ENCODE measurements around the gene METTL4. TPM values are rescaled to one million over a fixed set of nuclear protein-coding genes. Genes with fewer than 3 reads are reported as not detected.

The METTL4 gene, protein sequence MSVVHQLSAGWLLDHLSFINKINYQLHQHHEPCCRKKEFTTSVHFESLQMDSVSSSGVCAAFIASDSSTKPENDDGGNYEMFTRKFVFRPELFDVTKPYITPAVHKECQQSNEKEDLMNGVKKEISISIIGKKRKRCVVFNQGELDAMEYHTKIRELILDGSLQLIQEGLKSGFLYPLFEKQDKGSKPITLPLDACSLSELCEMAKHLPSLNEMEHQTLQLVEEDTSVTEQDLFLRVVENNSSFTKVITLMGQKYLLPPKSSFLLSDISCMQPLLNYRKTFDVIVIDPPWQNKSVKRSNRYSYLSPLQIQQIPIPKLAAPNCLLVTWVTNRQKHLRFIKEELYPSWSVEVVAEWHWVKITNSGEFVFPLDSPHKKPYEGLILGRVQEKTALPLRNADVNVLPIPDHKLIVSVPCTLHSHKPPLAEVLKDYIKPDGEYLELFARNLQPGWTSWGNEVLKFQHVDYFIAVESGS
- 1 to 10 TPM; 3.8 to 5.1 TPM for polyA plus RNA-seq

DNA sequence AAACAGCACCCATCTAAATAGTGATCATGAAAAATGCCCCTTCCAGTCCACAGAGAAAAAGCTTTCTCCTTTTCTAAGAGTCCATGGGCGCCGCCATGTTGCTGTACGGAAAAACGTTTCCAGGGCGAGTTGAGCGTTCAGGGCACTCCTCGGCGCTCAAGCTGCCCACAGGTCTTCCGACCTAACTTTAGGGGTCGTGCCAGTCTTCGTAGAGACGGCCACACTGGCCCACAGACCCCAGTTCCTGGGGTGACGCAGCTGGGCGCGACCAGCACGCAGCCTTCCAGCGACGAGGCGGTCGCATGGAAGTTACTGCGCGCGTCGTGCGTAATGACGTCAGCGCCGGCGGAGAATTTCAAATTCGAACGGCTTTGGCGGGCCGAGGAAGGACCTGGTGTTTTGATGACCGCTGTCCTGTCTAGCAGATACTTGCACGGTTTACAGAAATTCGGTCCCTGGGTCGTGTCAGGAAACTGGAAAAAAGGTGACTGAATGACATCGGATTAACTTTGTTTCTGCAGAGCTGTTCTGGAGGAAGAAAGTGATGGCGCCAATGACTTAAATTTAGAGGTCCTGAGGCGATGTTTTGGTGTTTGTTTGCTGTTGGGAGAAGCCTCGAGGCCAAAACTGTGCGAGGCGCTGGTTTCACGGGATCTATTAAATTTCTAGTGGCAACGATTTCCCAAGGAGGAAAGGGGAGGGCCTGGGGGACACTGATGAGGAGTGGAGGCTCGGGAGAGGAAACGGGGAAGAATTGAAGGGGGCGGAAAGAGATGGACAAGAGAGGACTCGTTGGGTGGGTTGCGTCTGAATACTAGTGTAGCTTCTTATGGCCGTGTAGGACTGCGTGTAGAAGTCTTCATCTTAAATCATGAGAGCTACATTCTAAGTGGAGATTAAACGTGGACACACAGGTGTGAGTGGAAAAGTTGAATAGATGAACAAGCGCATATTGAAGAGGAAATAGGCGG, at the start of gene METTL4, which contains the start of gene NDC80:
Gene METTL4, minus strand, starts transcription at position 306 of the 971 bp plus-strand sequence. CDS start 4,289 bp downstream, outside the sequence.
Gene NDC80, plus strand, starts transcription at position 358 of the 971 bp plus-strand sequence. CDS start 1,429 bp downstream, outside the sequence.
- peaks cover 0 to 2% of the 10 kb centered on the region in 2 donors for H3K36me3 ChIP-seq (ENCODE audit: control insufficient read depth in 2 of 2, insufficient read depth in 2 of 2, low read length in 1 of 2)
- H3K27me3 ChIP-seq (ENCODE audit: control insufficient read depth in 1 of 2, insufficient read depth in 2 of 2, low read length in 2 of 2), result no peaks in the 10 kb centered on the region
- H3K9me3 ChIP-seq (ENCODE audit: control insufficient read depth in 2 of 2, insufficient read depth in 1 of 2, low read depth in 1 of 2, low read length in 1 of 2), result no peaks in the 10 kb centered on the region
- peak within 1 kb of the TSS; percentile 85 to 100 for H3K27ac ChIP-seq (ENCODE audit: low read depth in 2 of 2, low read length in 1 of 2)
- peak within 1 kb of the TSS; percentile 74 to 96 for H3K4me3 ChIP-seq (ENCODE audit: low read depth in 1 of 2, low read length in 2 of 2)
- H3K4me1 ChIP-seq (ENCODE audit: control insufficient read depth in 2 of 2, insufficient read depth in 2 of 2, low read length in 1 of 2), result no peaks in the 10 kb centered on the region
- WGBS, 2 donors, result 0 to 1% methylated on average over 55 of the region's 55 CpGs

DNA sequence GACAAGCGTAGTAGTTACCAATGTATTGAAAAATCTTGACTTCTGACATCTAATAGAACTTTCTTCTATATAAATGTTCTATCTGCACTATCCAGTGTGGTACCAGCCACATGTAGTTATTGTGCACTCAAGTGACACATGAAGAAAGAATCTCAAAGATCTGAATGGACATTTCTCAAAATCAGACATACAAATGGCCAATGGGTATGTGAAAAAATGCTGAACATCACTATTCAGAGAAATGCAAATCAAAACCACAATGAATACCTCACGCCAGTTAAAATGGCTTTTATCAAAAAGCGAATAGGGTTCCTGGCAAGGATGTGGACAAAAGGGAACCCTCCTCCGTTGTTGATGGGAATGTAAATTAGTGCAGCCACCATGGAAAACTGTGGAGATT, 46.7 kb upstream of the METTL4 start:
- H3K36me3 ChIP-seq (ENCODE audit: control insufficient read depth in 2 of 2, insufficient read depth in 2 of 2, low read length in 1 of 2), result no peaks in the 10 kb centered on the region
- H3K27me3 ChIP-seq (ENCODE audit: control insufficient read depth in 1 of 2, insufficient read depth in 2 of 2, low read length in 2 of 2), result no peaks in the 10 kb centered on the region
- no peak overlapping the region for H3K27ac ChIP-seq (ENCODE audit: low read depth in 2 of 2, low read length in 1 of 2)
- no peaks in the 10 kb centered on the region for H3K9me3 ChIP-seq (ENCODE audit: control insufficient read depth in 2 of 2, insufficient read depth in 1 of 2, low read depth in 1 of 2, low read length in 1 of 2)
- no peaks in the 10 kb centered on the region for H3K4me1 ChIP-seq (ENCODE audit: control insufficient read depth in 2 of 2, insufficient read depth in 2 of 2, low read length in 1 of 2)
- no peak overlapping the region for H3K4me3 ChIP-seq (ENCODE audit: low read depth in 1 of 2, low read length in 2 of 2)
- 96 to 98% methylated on average over 4 of the region's 4 CpGs for WGBS, 2 donors

DNA sequence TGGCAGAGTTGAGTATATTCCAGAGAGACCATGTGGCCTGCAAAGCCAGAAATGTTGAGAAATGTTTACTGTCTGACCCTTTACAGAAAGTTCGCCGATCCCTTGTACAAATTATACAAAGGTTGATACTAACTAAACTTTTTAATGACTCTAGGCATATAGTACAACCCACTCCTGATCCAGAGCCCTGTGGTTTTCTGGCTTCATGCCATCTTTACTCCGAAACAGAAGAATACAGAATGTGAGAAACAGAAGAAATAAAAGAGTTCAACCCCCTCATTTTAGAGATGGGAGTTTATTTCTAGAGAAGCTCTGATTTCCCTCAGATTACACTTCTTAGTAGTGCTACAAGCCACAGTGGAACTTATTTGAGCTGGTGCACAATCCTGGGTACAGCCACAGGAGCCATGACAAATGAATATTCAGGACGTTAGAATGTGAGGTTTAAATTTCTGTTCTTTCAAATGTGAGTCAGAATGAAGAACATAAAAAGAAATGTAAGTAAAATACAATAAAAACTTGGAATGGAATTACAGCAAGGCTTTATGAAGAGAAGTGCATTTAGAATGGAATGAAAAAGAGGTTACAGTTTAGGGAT, 46.2 kb upstream of the METTL4 start:
- WGBS, 2 donors, result 71 to 74% methylated on average over 4 of the region's 4 CpGs
- Histone ChIP-seq H3K4me3 (ENCODE audit: low read depth in 1 of 2, low read length in 2 of 2) (no peak overlapping the region), H3K4me1 (ENCODE audit: control insufficient read depth in 2 of 2, insufficient read depth in 2 of 2, low read length in 1 of 2) (no peaks in the 10 kb centered on the region), H3K9me3 (ENCODE audit: control insufficient read depth in 2 of 2, insufficient read depth in 1 of 2, low read depth in 1 of 2, low read length in 1 of 2) (no peaks in the 10 kb centered on the region), H3K27me3 (ENCODE audit: control insufficient read depth in 1 of 2, insufficient read depth in 2 of 2, low read length in 2 of 2) (no peaks in the 10 kb centered on the region), H3K36me3 (ENCODE audit: control insufficient read depth in 2 of 2, insufficient read depth in 2 of 2, low read length in 1 of 2) (no peaks in the 10 kb centered on the region), H3K27ac (ENCODE audit: low read depth in 2 of 2, low read length in 1 of 2) (no peak overlapping the region)

DNA sequence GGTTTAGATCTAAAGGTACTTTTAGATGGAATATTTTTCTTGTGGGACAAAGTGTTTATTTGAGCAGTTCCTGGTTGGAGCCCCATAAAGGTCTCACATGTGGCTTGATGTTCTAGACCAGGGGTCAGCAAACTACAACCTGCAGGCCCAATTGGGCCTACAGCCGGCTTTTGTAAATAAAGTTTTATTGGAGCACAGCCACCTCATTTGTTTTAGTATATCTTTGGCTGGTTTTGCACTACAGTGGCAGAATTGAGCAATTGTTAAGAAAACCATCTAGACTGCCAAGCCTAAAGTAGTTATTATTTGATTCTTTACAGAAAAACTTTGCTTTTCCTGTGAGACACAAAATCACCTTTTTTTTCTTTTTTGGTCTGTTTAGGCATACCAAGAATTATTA, 41.7 kb upstream of the METTL4 start:
- H3K4me1 ChIP-seq (ENCODE audit: control insufficient read depth in 2 of 2, insufficient read depth in 2 of 2, low read length in 1 of 2), result no peaks in the 10 kb centered on the region

DNA sequence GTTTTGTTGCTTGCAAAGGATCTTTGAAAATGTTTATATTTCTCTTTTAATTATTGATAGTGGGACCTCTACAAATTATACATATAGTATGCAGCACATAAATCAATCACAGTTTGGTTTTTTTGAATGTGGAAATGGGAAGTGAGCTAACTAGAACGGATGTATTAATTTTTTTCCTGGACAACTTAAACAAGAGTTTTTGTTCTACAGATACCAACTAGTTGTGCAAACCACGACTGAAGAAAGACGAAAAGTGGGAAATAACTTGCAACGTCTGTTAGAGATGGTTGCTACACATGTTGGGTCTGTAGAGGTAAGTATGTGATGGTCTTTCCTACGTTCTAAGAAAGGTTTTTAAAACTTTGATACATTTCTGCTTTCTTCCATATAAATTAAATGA, 39.2 kb upstream of the METTL4 start:
- Histone ChIP-seq H3K9me3 (ENCODE audit: control insufficient read depth in 2 of 2, insufficient read depth in 1 of 2, low read depth in 1 of 2, low read length in 1 of 2) (no peaks in the 10 kb centered on the region), H3K4me3 (ENCODE audit: low read depth in 1 of 2, low read length in 2 of 2) (no peak overlapping the region), H3K4me1 (ENCODE audit: control insufficient read depth in 2 of 2, insufficient read depth in 2 of 2, low read length in 1 of 2) (no peaks in the 10 kb centered on the region), H3K27me3 (ENCODE audit: control insufficient read depth in 1 of 2, insufficient read depth in 2 of 2, low read length in 2 of 2) (no peaks in the 10 kb centered on the region), H3K36me3 (ENCODE audit: control insufficient read depth in 2 of 2, insufficient read depth in 2 of 2, low read length in 1 of 2) (no peaks in the 10 kb centered on the region), H3K27ac (ENCODE audit: low read depth in 2 of 2, low read length in 1 of 2) (no peak overlapping the region)
- 87 to 92% methylated on average over 5 of the region's 5 CpGs for WGBS, 2 donors

More for the DNA sequence above, 41.7 kb upstream of the METTL4 start:
- 90 to 95% methylated on average over 1 of the region's 1 CpG for WGBS, 2 donors
- Histone ChIP-seq H3K27ac (ENCODE audit: low read depth in 2 of 2, low read length in 1 of 2) (no peak overlapping the region), H3K4me3 (ENCODE audit: low read depth in 1 of 2, low read length in 2 of 2) (no peak overlapping the region), H3K9me3 (ENCODE audit: control insufficient read depth in 2 of 2, insufficient read depth in 1 of 2, low read depth in 1 of 2, low read length in 1 of 2) (no peaks in the 10 kb centered on the region), H3K36me3 (ENCODE audit: control insufficient read depth in 2 of 2, insufficient read depth in 2 of 2, low read length in 1 of 2) (no peaks in the 10 kb centered on the region), H3K27me3 (ENCODE audit: control insufficient read depth in 1 of 2, insufficient read depth in 2 of 2, low read length in 2 of 2) (no peaks in the 10 kb centered on the region)

DNA sequence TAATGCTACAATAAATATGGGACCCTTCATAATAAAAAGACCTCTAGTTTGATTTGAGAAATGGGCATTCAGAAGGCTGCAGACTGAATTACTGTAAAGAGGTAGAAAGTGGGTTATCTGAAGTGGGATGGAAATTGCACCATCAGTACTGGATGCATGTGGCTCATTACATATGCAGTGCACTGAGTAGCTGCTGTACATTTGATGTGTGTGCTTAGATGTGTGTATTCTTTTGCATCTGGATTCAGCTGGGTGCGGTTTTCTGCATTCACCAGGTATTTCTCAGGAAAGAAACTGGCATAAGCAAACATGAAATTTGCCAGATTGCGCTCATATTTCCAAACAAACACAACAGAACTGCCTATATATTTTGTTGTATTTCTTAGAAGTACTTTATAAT, 38.3 kb upstream of the METTL4 start:
- Histone ChIP-seq H3K27ac (ENCODE audit: low read depth in 2 of 2, low read length in 1 of 2) (no peak overlapping the region), H3K36me3 (ENCODE audit: control insufficient read depth in 2 of 2, insufficient read depth in 2 of 2, low read length in 1 of 2) (no peaks in the 10 kb centered on the region), H3K9me3 (ENCODE audit: control insufficient read depth in 2 of 2, insufficient read depth in 1 of 2, low read depth in 1 of 2, low read length in 1 of 2) (no peaks in the 10 kb centered on the region), H3K4me1 (ENCODE audit: control insufficient read depth in 2 of 2, insufficient read depth in 2 of 2, low read length in 1 of 2) (no peaks in the 10 kb centered on the region), H3K4me3 (ENCODE audit: low read depth in 1 of 2, low read length in 2 of 2) (no peak overlapping the region), H3K27me3 (ENCODE audit: control insufficient read depth in 1 of 2, insufficient read depth in 2 of 2, low read length in 2 of 2) (no peaks in the 10 kb centered on the region)
- 90 to 93% methylated on average over 2 of the region's 2 CpGs for WGBS, 2 donors

DNA sequence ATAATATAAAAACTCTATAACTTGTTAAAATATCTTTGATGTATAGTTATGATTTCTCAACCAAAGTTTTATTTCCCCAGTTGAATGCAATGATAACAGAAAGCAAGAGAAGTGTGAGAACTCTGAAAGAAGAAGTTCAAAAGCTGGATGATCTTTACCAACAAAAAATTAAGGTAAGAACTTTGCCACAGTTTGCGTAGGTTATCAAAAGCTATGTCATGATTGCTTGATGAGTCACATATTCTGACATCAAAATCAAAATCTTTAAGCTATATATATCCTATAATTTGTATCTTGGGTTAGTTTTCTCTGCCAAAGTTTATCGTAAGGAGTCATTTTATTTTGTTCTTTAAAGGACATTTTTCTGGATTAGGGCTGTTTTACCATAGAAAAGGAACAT, 35.0 kb upstream of the METTL4 start:
- no peaks in the 10 kb centered on the region for H3K36me3 ChIP-seq (ENCODE audit: control insufficient read depth in 2 of 2, insufficient read depth in 2 of 2, low read length in 1 of 2)
- H3K4me3 ChIP-seq (ENCODE audit: low read depth in 1 of 2, low read length in 2 of 2), result no peak overlapping the region
- H3K27me3 ChIP-seq (ENCODE audit: control insufficient read depth in 1 of 2, insufficient read depth in 2 of 2, low read length in 2 of 2), result no peaks in the 10 kb centered on the region
- H3K27ac ChIP-seq (ENCODE audit: low read depth in 2 of 2, low read length in 1 of 2), result no peak overlapping the region
- no peaks in the 10 kb centered on the region for H3K4me1 ChIP-seq (ENCODE audit: control insufficient read depth in 2 of 2, insufficient read depth in 2 of 2, low read length in 1 of 2)
- no peaks in the 10 kb centered on the region for H3K9me3 ChIP-seq (ENCODE audit: control insufficient read depth in 2 of 2, insufficient read depth in 1 of 2, low read depth in 1 of 2, low read length in 1 of 2)
- 61 to 64% methylated on average over 2 of the region's 2 CpGs for WGBS, 2 donors

DNA sequence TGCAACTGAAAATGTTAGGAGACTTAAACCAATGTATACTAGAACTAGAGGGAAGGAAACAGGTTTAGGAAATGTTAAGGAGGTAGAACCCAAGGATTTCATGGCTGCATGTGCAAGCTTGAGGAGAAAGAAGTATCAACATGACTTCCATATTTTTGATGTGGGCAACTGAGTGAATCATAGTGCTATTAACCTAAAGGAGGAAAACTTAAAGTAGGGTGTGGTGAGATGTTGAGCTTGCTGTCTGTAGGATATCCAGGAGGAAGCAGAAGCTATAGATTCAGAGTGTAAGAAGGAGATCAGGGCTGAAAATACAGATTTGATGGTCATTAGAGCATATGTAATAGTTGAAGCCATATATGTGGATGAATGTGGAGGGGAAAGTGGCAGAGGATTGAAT, 31.5 kb upstream of the METTL4 start:
- no peaks in the 10 kb centered on the region for H3K27me3 ChIP-seq (ENCODE audit: control insufficient read depth in 1 of 2, insufficient read depth in 2 of 2, low read length in 2 of 2)
- H3K27ac ChIP-seq (ENCODE audit: low read depth in 2 of 2, low read length in 1 of 2), result no peak overlapping the region
- H3K9me3 ChIP-seq (ENCODE audit: control insufficient read depth in 2 of 2, insufficient read depth in 1 of 2, low read depth in 1 of 2, low read length in 1 of 2), result no peaks in the 10 kb centered on the region
- H3K36me3 ChIP-seq (ENCODE audit: control insufficient read depth in 2 of 2, insufficient read depth in 2 of 2, low read length in 1 of 2), result no peaks in the 10 kb centered on the region
- H3K4me1 ChIP-seq (ENCODE audit: control insufficient read depth in 2 of 2, insufficient read depth in 2 of 2, low read length in 1 of 2), result no peaks in the 10 kb centered on the region
- H3K4me3 ChIP-seq (ENCODE audit: low read depth in 1 of 2, low read length in 2 of 2), result no peak overlapping the region

DNA sequence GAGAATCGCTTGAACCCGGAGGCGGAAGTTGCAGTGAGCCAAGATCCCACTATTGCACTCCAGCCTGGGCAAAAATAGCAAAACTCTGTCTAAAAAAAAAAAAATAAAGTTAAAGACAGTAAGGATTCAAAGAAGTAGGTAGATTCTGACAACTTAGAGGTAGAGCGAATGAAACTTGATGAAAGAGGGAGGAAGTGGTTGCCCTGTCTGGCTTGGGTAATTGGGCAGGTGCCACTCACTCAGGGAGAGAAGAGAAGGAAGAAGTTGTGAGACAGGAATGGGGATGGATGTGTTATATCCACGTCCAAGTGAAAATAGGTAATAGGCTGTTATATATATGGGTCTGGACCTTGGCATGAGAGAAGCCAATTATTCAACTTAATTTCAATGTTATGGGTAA, 26.3 kb upstream of the METTL4 start:
- Histone ChIP-seq H3K36me3 (ENCODE audit: control insufficient read depth in 2 of 2, insufficient read depth in 2 of 2, low read length in 1 of 2) (no peaks in the 10 kb centered on the region), H3K4me1 (ENCODE audit: control insufficient read depth in 2 of 2, insufficient read depth in 2 of 2, low read length in 1 of 2) (no peaks in the 10 kb centered on the region), H3K9me3 (ENCODE audit: control insufficient read depth in 2 of 2, insufficient read depth in 1 of 2, low read depth in 1 of 2, low read length in 1 of 2) (no peaks in the 10 kb centered on the region), H3K27ac (ENCODE audit: low read depth in 2 of 2, low read length in 1 of 2) (no peak overlapping the region), H3K4me3 (ENCODE audit: low read depth in 1 of 2, low read length in 2 of 2) (no peak overlapping the region), H3K27me3 (ENCODE audit: control insufficient read depth in 1 of 2, insufficient read depth in 2 of 2, low read length in 2 of 2) (no peaks in the 10 kb centered on the region)
- WGBS, 2 donors, result 90 to 94% methylated on average over 5 of the region's 5 CpGs

Data from esophagus (tissue), 2 donors.